B cell (primary cell): Measurements from ENCODE around the gene ZBTB32. TPM values are rescaled to one million over a fixed set of nuclear protein-coding genes. Genes with fewer than 3 reads are reported as not detected.

Source experiments
- ATAC-seq: fragments of 200-7000 bp; cut with Tn5 transposase; one replicate; pipeline ENCODE4 v1.10.0; 2021; ENCODE audit warnings: low read depth, mild to moderate bottlenecking, moderate number of reproducible peaks, moderate library complexity
- CTCF ChIA-PET: fragments of 350-600 bp; sonication (Branson Sonifier 250); formaldehyde crosslinking; loops from one replicate; lab custom pipeline; 2021; ENCODE audit warnings: antibody characterized with exemption, inconsistent platforms; lab: Charles Lee
- POLR2A ChIA-PET: fragments of 350-600 bp; sonication (Branson Sonifier 250); formaldehyde crosslinking; loops from one replicate; lab custom pipeline; 2021; ENCODE audit warnings: antibody characterized with exemption; lab: Charles Lee
- DNase-seq: peaks from one replicate; pipeline ENCODE4 v3.0.0; 2013
- H2AFZ ChIP-seq: 2 replicates; pipeline ENCODE4 v1.6.1; 2012; ENCODE audit warnings: mild to moderate bottlenecking, low read depth, low read length; ENCODE audit not compliant: insufficient read depth, poor library complexity, severe bottlenecking
- H3K27ac ChIP-seq, 2 donors: 1 replicate in 1 of 2; 2 replicates in 1 of 2; pipeline ENCODE4 v1.5.1; 2012 to 2013; ENCODE audit warnings: low read length in 2 of 2, mild to moderate bottlenecking in 2 of 2, moderate library complexity in 1 of 2
- H3K27me3 ChIP-seq, 4 experiments: fragments of 200-600 bp in 1 of 4; sonication (generic) in 1 of 4; replicated peaks in 1 of 4; 1 replicate in 2 of 4; 2 replicates in 2 of 4; pipeline versions ENCODE4 v1.6.1 to v1.7.0; 2013 to 2016; ENCODE audit warnings: low read length in 3 of 4, mild to moderate bottlenecking in 2 of 4, mixed read lengths in 1 of 4, moderate library complexity in 1 of 4; ENCODE audit not compliant: insufficient read depth in 4 of 4, control insufficient read depth in 3 of 4; ENCODE audit errors: control extremely low read depth in 1 of 4
- H3K36me3 ChIP-seq, 2 experiments: replicated peaks in 1 of 2; 1 replicate in 1 of 2; 2 replicates in 1 of 2; pipeline versions ENCODE4 v1.6.1 to v1.7.1; 2013; ENCODE audit warnings: low read length in 1 of 2; ENCODE audit not compliant: insufficient read depth in 2 of 2, control insufficient read depth in 1 of 2; ENCODE audit errors: control extremely low read depth in 1 of 2, extremely low read depth in 1 of 2
- H3K4me1 ChIP-seq, 2 donors: fragments of 200-600 bp in 1 of 2; sonication (generic) in 1 of 2; 1 replicate in 1 of 2; 2 replicates in 1 of 2; pipeline versions ENCODE4 v1.5.1 to v1.6.1; 2013 to 2017; ENCODE audit warnings: low read length in 2 of 2; ENCODE audit not compliant: control insufficient read depth in 2 of 2, insufficient read depth in 2 of 2
- H3K4me2 ChIP-seq: replicated peaks from 2 replicates; pipeline ENCODE3; 2012; ENCODE audit warnings: mild to moderate bottlenecking, low read depth, low read length; ENCODE audit not compliant: poor library complexity, severe bottlenecking
- H3K4me3 ChIP-seq, 5 experiments: fragments of 200-600 bp in 1 of 5; sonication (generic) in 1 of 5; 1 replicate in 3 of 5; 2 replicates in 2 of 5; pipeline versions ENCODE4 v1.5.1 to v1.7.0; 2011 to 2016; ENCODE audit warnings: low read length in 4 of 5, mild to moderate bottlenecking in 4 of 5, low read depth in 2 of 5, control low read depth in 1 of 5, moderate library complexity in 1 of 5; ENCODE audit not compliant: insufficient read depth in 1 of 5; ENCODE audit errors: control extremely low read depth in 1 of 5, extremely low read depth in 1 of 5
- H3K79me2 ChIP-seq: fragments of 200-600 bp; sonication (generic); one replicate; pipeline ENCODE4 v1.6.0; 2016; ENCODE audit warnings: low read length; ENCODE audit not compliant: control insufficient read depth, insufficient read depth
- H3K9ac ChIP-seq: fragments of 200-600 bp; sonication (generic); 2 replicates; pipeline ENCODE4 v1.6.1; 2017; ENCODE audit warnings: mild to moderate bottlenecking, low read length, moderate library complexity
- H3K9me3 ChIP-seq, 3 donors: one replicate each; pipeline versions ENCODE4 v1.6.1 to v1.7.1; 2013; ENCODE audit warnings: low read length in 2 of 3; ENCODE audit not compliant: control insufficient read depth in 2 of 3, insufficient read depth in 1 of 3; ENCODE audit errors: control extremely low read depth in 1 of 3
- H4K20me1 ChIP-seq: 2 replicates; pipeline ENCODE4 v1.6.0; 2012; ENCODE audit warnings: mild to moderate bottlenecking, low read length; ENCODE audit not compliant: insufficient read depth, control insufficient read depth, poor library complexity, severe bottlenecking
- H3K27ac Mint-ChIP-seq: one replicate; pipeline ENCODE4 v1.8.0; 2021; ENCODE audit warnings: mixed read lengths
- H3K27me3 Mint-ChIP-seq: one replicate; pipeline ENCODE4 v1.8.0; 2021; ENCODE audit warnings: mixed read lengths
- H3K4me1 Mint-ChIP-seq: one replicate; pipeline ENCODE4 v1.8.0; 2021; ENCODE audit warnings: mixed read lengths
- H3K4me3 Mint-ChIP-seq: one replicate; pipeline ENCODE4 v1.8.0; 2021; ENCODE audit warnings: mixed read lengths
- H3K9me3 Mint-ChIP-seq: one replicate; pipeline ENCODE4 v1.8.0; 2022; ENCODE audit warnings: mixed read lengths; ENCODE audit not compliant: insufficient read depth
- CTCF ChIP-seq: fragments of 200-600 bp; IDR thresholded peaks from one replicate; pipeline ENCODE4 v1.8.0; 2022; ENCODE audit warnings: antibody characterized with exemption, mild to moderate bottlenecking
- EZH2 ChIP-seq: IDR thresholded peaks from 2 replicates; pipeline ENCODE4 v1.6.1; 2012; ENCODE audit warnings: borderline replicate concordance, low read depth, mild to moderate bottlenecking, moderate library complexity, low read length; ENCODE audit not compliant: insufficient read depth, poor library complexity, severe bottlenecking
- WGBS: methylation state at CpG from one replicate; pipeline ENCODE4 v1.1.5; 2013; ENCODE audit warnings: missing lambda C conversion rate; ENCODE audit not compliant: insufficient coverage; 5-methylcytosine and 5-hydroxymethylcytosine counted together
- intact Hi-C: fragments of 100-400 bp; cut with micrococcal nuclease; formaldehyde crosslinking; loops from one replicate; pipeline ENCODE4 v1.10.0; 2022
- polyA plus RNA-seq: library from polyadenylated mRNA; depleted of rRNA; stranded (reverse); fragments of >200 nt; gene quantifications from 2 replicates; pipeline ENCODE4 v1.2.3, GENCODE V29; 2012
- total RNA-seq, 2 donors: library from RNA; stranded (reverse); fragments of 120-200 nt in 1 of 2; gene quantifications; 1 replicate in 1 of 2; 2 replicates in 1 of 2; pipeline versions ENCODE4 v1.2.3 to v1.2.4, GENCODE V29; 2013 to 2022

ZBTB32 gene
- total and polyA plus RNA-seq, 2 donors (not counting 1 experiment from before 2014, with no cell fraction given), result 18.9 to 28.1 TPM

- Mint-ChIP-seq H3K27ac (peak overlapping the region; percentile 50), H3K27me3 (no peaks in the 10 kb centered on the region), H3K9me3 (no peaks in the 10 kb centered on the region), H3K4me1 (peaks cover 52% of the 10 kb centered on the region), H3K4me3 (peak overlapping the region; percentile 61)
- Histone ChIP-seq H3K9me3 (no peaks in the 10 kb centered on the region), H3K9ac (peak overlapping the region; percentile 91), H3K4me1 (peaks cover 34 to 62% of the 10 kb centered on the region in 2 donors), H3K27ac (no peak overlapping the region), H4K20me1 (peaks cover 34% of the 10 kb centered on the region), H3K36me3 (peaks cover 0 to 43% of the 10 kb centered on the region in 2 experiments), H2AFZ (no peak overlapping the region), H3K4me2 (peak overlapping the region; percentile 100), H3K4me3 (peak overlapping the region in 4 of 5 experiments; percentile 81 to 93 (median 84)), H3K27me3 (no peaks in the 10 kb centered on the region), H3K79me2 (peaks cover 49% of the 10 kb centered on the region)
- no peak for ATAC-seq
- WGBS, result 92% methylated on average over 24 of the region's 29 CpGs
- CTCF ChIA-PET, result interaction anchor here (1.1 to 1.6 kb wide), 4 partner anchors 9 to 37 kb away, joined by 3 to 7 read pairs (median 4); partner anchors contain the start of gene LIN37
- intact Hi-C loops, result loop anchor here (1.0 to 10.0 kb wide), 8 partner anchors 19 to 475 kb away; partner anchors contain the start of genes ARHGAP33, PROSER3, ZNF146 and ZNF565
- TF ChIP-seq CTCF (no peak), EZH2 (no peak)
- no peak for DNase-seq
- POLR2A ChIA-PET, result interaction anchor here (0.7 to 1.5 kb wide), 4 partner anchors 9 to 23 kb away, joined by 3 to 10 read pairs (median 3); partner anchors contain the start of gene LIN37
Observed at GRCh38 chr19:35739275-35740107, 35.1 kb downstream of the ZBTB32 start.

GRCh38 chr19:35740108-35740422 is 35.7 kb downstream of the ZBTB32 start:
- Histone ChIP-seq H3K9me3 (no peaks in the 10 kb centered on the region), H3K4me1 (peaks cover 34 to 64% of the 10 kb centered on the region in 2 donors), H3K36me3 (peaks cover 0 to 39% of the 10 kb centered on the region in 2 experiments), H3K9ac (peak overlapping the region; percentile 91), H3K27me3 (no peaks in the 10 kb centered on the region), H3K4me2 (peak overlapping the region; percentile 100), H4K20me1 (peaks cover 28% of the 10 kb centered on the region), H2AFZ (peak overlapping the region; percentile 66), H3K79me2 (peaks cover 48% of the 10 kb centered on the region), H3K27ac (peak overlapping the region; percentile 21 to 61), H3K4me3 (peak overlapping the region; percentile 60 to 93 (median 83))
- intact Hi-C loops, result loop anchor here (1.0 to 10.0 kb wide), 8 partner anchors 18 to 475 kb away; partner anchors contain the start of genes ARHGAP33, PROSER3, ZNF146 and ZNF565
- ChIA-PET POLR2A (interaction anchor here (0.7 to 1.5 kb wide), 9 partner anchors 8 to 160 kb away, joined by 3 to 10 read pairs (median 3); partner anchors contain the start of genes HSPB6, LIN37 and NFKBID), CTCF (interaction anchor here (0.8 to 1.6 kb wide), 8 partner anchors 8 to 219 kb away, joined by 3 to 7 read pairs (median 4); partner anchors contain the start of gene LIN37)
- Mint-ChIP-seq H3K9me3 (no peaks in the 10 kb centered on the region), H3K27me3 (no peaks in the 10 kb centered on the region), H3K27ac (peak overlapping the region; percentile 92), H3K4me1 (peaks cover 52% of the 10 kb centered on the region), H3K4me3 (peak overlapping the region; percentile 96)
- TF ChIP-seq EZH2 (no peak), CTCF (no peak)
- 8% methylated on average over 15 of the region's 16 CpGs for WGBS
- DNase-seq (no peak), ATAC-seq (peak; percentile 0)
